Activated T-helper 1 cell treated with Interleukin-2 at 50 U/mL for 16 hours (primary cell): ENCODE results near the gene EML3.
"Not testable (repeated sequence)": the region's sequence is repeated elsewhere in the genome, so short reads cannot be mapped to it uniquely, and the experiment has no call there.

Experiments
- DNase-seq: peaks from one replicate; pipeline ENCODE4 v3.0.0-alpha.2; 2020; ENCODE audit warnings: low read depth

EML3 gene

GRCh38 chr11:62570903-62571302 is 41.7 kb downstream of the EML3 start:
- not testable (repeated sequence) for DNase-seq

- DNase-seq: no peak
These were observed 43.0 kb downstream of the EML3 start for GRCh38 chr11:62569611-62570010.

DNA sequence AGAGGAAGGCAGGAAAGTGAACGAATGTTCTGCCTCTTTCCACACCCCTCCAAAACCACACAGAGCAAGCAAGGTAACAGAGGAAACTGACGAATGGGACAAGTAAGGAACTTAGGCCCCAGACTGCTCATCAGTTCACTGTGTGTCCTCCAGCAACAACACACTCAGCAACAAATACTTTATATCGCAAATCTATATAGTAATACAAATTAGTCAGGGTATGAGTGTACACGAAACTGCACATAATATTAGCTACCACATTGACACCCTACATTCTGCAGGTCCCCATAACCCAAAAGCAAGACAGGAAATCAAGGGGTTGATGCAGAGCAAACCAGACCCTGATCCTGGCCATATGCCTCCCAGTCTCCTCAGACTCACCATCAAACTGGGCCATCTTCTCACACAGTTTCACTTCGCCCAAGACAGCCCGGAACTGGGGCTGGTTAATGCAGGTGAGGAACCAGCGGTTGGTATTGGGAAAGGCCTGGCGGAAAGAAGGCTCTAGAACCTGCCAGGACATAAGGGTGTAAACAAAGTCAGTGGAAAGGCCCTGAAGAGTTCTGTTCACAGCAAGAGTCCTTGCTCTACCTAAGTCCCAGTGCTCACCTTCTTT is 45.4 kb downstream of the EML3 start:
- no peak for DNase-seq

DNA sequence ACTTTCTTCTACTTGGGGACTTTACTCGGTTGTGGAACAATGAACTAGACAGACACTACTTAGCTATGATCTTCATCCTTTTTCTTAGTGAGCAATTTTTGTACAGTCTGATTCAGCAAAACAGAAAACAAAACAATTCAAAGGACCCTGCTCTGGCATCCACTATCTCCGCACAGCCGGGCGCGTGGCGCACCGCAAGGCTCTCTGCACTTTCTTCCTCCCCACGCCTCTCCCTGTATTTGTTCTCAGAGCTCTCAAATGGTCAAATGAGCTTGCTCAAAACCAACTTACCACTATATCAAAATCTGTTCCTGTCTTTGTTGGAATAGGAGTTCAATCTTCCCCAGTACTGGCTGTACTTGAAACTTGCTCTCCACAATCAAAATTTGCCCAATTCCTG is 46.3 kb downstream of the EML3 start:
- DNase-seq: no peak

DNA sequence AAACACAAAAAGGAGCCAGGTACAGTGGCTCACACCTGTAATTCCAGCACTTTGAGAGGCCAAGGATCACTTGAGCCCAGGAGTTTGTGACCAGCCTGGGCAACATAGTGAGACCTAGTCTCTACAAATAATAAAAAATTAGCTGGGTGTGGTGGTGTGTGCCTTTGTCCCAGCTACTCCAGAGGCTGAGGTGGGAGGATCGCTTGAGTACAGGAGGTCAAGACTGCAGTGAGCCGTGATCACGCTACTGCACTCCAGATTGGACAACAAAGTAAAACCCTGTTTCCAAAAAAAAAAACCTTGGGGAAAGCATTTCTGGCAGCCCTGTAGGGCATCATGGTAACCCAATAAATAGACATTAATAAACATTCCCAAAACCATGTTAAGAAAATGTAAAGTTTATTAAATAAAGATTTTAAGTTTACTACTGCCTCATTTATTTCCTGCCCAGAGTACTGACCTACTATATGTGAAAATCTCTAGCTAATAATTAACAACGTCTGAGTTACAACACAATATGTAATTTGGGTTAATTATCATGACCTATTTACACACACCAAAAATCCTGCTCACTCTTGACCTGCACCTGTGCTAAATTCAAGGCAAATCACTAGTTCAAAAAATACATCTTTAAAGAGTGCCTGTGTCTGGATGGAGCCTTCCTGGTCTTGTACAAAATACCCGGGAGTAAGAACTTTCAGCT is 47.3 kb downstream of the EML3 start:
- DNase-seq: no peak

GRCh38 chr11:62561677-62562230 is 50.8 kb downstream of the EML3 start:
- not testable (repeated sequence) for DNase-seq

- DNase-seq: peak; percentile 62
These were observed 51.9 kb downstream of the EML3 start for GRCh38 chr11:62560566-62561103.

DNA sequence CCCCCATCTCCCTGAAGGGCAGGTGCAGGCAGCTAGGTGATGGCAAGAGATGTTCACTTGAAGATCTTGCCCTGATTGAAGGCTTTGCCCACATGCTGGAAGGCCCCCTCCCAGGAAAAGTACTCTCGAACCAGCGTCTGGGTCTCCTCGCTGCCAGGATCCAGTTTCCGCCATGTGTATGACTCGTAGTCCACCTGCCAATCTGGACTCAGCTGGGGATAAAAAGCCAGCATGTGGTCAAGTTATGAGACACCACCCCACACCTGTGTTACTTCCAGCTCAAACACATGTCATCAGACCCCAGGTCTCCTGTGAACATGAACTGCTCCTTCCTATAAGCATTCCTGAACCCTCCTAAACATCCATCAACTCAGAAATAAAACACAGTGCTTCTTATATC is 52.9 kb downstream of the EML3 start:
- DNase-seq: not testable (repeated sequence)

- no peak for DNase-seq
These were observed 53.4 kb downstream of the EML3 start for GRCh38 chr11:62559204-62559603.

- no peak for DNase-seq
These were observed 53.9 kb downstream of the EML3 start for GRCh38 chr11:62558669-62559068.

- no peak for DNase-seq
These were observed 55.5 kb downstream of the EML3 start for GRCh38 chr11:62556875-62557631.

- peak; percentile 80 for DNase-seq
These were observed 56.3 kb downstream of the EML3 start for GRCh38 chr11:62556108-62556874.

GRCh38 chr11:62555464-62556107 is 57.0 kb downstream of the EML3 start:
- DNase-seq: no peak

GRCh38 chr11:62554387-62555167 is 58.0 kb downstream of the EML3 start:
- DNase-seq: no peak

DNA sequence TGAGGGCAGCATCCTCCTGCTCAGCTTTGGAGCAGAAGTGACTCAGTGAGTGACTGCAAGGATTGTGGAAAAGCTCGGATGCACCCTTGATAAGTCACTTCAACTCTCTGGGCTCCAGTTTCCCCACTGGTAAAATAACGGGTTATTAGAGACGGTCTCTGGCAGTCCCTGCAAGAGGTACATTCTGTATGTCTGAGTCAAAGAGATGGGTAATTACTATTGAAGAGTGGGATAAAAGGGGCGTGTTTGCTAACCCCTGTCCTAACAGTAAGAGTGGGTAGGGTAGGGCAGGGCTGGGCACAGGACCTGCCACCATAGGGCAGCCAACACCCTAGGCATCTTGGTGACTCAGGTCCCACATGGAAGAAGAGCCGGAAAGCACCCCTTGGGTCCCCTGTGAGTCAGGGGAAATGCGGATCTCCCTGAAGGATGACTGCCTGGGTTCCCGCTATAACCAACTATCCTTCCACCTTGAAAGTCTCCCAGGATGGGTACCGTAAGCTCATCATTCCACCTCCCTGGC is 58.7 kb downstream of the EML3 start:
- no peak for DNase-seq

- no peak for DNase-seq
These were observed 59.3 kb downstream of the EML3 start for GRCh38 chr11:62553080-62553838.

DNA sequence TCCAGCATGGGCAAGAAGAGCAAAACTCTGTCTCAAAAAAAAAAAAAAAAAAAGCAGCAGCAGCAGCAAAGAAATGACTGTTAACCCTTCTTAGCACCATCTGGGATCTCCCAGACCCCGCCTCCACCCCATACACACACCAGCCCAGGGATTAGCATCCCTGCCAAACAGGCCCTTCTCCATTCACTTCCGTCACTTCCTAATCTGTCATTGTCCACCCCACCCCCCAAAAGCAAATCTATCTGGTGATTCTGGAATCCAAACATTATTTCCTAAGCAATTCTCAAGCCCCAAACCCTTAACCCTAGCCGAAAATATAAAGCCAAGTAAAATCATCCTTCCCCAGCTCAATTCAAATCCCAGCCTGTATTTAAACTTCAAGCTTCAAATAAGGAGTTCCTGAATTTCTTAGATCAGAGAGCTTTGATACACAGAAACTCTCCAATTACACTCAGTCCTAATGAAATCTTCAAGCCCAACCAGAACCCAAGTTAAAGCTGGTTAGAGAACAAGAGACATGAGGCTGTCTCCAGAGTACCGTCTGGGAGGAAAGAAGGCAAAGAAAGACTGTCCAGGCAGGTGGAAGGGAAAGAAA is 60.0 kb downstream of the EML3 start:
- DNase-seq: no peak
